EH (cell line): ENCODE results near the gene CEP72.
"Not testable (repeated sequence)": the region's sequence is repeated elsewhere in the genome, so short reads cannot be mapped to it uniquely, and the experiment has no call there.

Experiments
- DNase-seq: peaks from one replicate; pipeline ENCODE4 v3.0.0-alpha.2; 2015; ENCODE audit warnings: low read depth

The CEP72 gene

GRCh38 chr5:580436-580835 lies 31.7 kb upstream of the CEP72 start:
- no peak for DNase-seq

GRCh38 chr5:581266-581665 lies 30.9 kb upstream of the CEP72 start:
- no peak for DNase-seq

- DNase-seq: no peak
Measured at GRCh38 chr5:581941-582340, 30.2 kb upstream of the CEP72 start.

- not testable (repeated sequence) for DNase-seq
Measured at GRCh38 chr5:582445-582844, 29.7 kb upstream of the CEP72 start.

- DNase-seq: no peak
Measured at GRCh38 chr5:582936-583635, 29.1 kb upstream of the CEP72 start.

GRCh38 chr5:583645-584044 lies 28.5 kb upstream of the CEP72 start:
- DNase-seq: no peak

GRCh38 chr5:584216-584615 lies 27.9 kb upstream of the CEP72 start:
- no peak for DNase-seq

GRCh38 chr5:584846-585245 lies 27.3 kb upstream of the CEP72 start:
- no peak for DNase-seq

- DNase-seq: no peak
Measured at GRCh38 chr5:585556-585955, 26.6 kb upstream of the CEP72 start.

- no peak for DNase-seq
Measured at GRCh38 chr5:585962-586628, 26.0 kb upstream of the CEP72 start.

- DNase-seq: no peak
Measured at GRCh38 chr5:586751-587285, 25.3 kb upstream of the CEP72 start.

GRCh38 chr5:587403-587802 lies 24.7 kb upstream of the CEP72 start:
- no peak for DNase-seq

GRCh38 chr5:588406-588995 lies 23.6 kb upstream of the CEP72 start:
- DNase-seq: no peak

- no peak for DNase-seq
Measured at GRCh38 chr5:589173-589572, 23.0 kb upstream of the CEP72 start.

- no peak for DNase-seq
Measured at GRCh38 chr5:589588-589987, 22.6 kb upstream of the CEP72 start.

GRCh38 chr5:590346-590745 lies 21.8 kb upstream of the CEP72 start:
- peak; percentile 57 for DNase-seq

GRCh38 chr5:591746-592145 lies 20.4 kb upstream of the CEP72 start:
- DNase-seq: no peak

- DNase-seq: no peak
Measured at GRCh38 chr5:592158-592557, 20.0 kb upstream of the CEP72 start.

- DNase-seq: no peak
Measured at GRCh38 chr5:593511-593910, 18.6 kb upstream of the CEP72 start.

- no peak for DNase-seq
Measured at GRCh38 chr5:594226-594860, 17.8 kb upstream of the CEP72 start.

GRCh38 chr5:595285-595875 lies 16.8 kb upstream of the CEP72 start:
- DNase-seq: no peak

- peak; percentile 4 for DNase-seq
Measured at GRCh38 chr5:597871-598563, 14.1 kb upstream of the CEP72 start.
